Astrocyte (in vitro differentiated cells and primary cell): ENCODE results near the gene SCLY. TPM values are rescaled to one million over a fixed set of nuclear protein-coding genes. Genes with fewer than 3 reads are reported as not detected.
A peak's percentile ranks its signal among the peaks of the same experiment; 100 is the strongest.

Experiments used
- DNase-seq: peaks from one replicate; pipeline ENCODE4 v3.0.0-alpha.2; 2010; ENCODE audit warnings: low read depth
- FAIRE-seq: peaks from 2 replicates; lab custom pipeline; 2011; peaks lifted over from hg19 to GRCh38; lab: Jason Lieb, UNC
- H2AFZ ChIP-seq: 2 replicates; pipeline ENCODE4 v1.6.0; 2012; ENCODE audit warnings: low read depth, low read length, inconsistent platforms
- H3K27ac ChIP-seq: 2 replicates; pipeline ENCODE4 v1.5.1; 2011; ENCODE audit warnings: low read depth, low read length, inconsistent platforms
- H3K27me3 ChIP-seq: 2 replicates; pipeline ENCODE4 v1.6.0; 2011; ENCODE audit warnings: low read length, inconsistent platforms; ENCODE audit not compliant: insufficient read depth
- H3K36me3 ChIP-seq: 2 replicates; pipeline ENCODE4 v1.5.1; 2011; ENCODE audit warnings: low read length, inconsistent platforms; ENCODE audit not compliant: insufficient read depth
- H3K4me1 ChIP-seq: 2 replicates; pipeline ENCODE4 v1.5.1; 2011; ENCODE audit warnings: low read length, inconsistent platforms; ENCODE audit not compliant: insufficient read depth
- H3K4me2 ChIP-seq: 2 replicates; pipeline ENCODE4 v1.6.0; 2012; ENCODE audit warnings: low read length, inconsistent platforms
- H3K4me3 ChIP-seq: 2 replicates; pipeline ENCODE4 v1.5.1; 2011; ENCODE audit warnings: low read depth, mild to moderate bottlenecking, low read length, inconsistent platforms; ENCODE audit not compliant: insufficient read depth
- H3K79me2 ChIP-seq: 2 replicates; pipeline ENCODE4 v1.6.0; 2012; ENCODE audit warnings: mild to moderate bottlenecking, low read length, inconsistent platforms; ENCODE audit not compliant: insufficient read depth
- H3K9ac ChIP-seq: 2 replicates; pipeline ENCODE4 v1.6.0; 2012; ENCODE audit warnings: mild to moderate bottlenecking, low read length, inconsistent platforms
- H3K9me3 ChIP-seq: 2 replicates; pipeline ENCODE4 v1.5.1; 2012; ENCODE audit warnings: low read depth, mild to moderate bottlenecking, low read length, inconsistent platforms; ENCODE audit not compliant: insufficient read depth
- H4K20me1 ChIP-seq: 2 replicates; pipeline ENCODE4 v1.6.0; 2012; ENCODE audit warnings: low read length, inconsistent platforms; ENCODE audit not compliant: insufficient read depth
- H3K27ac Mint-ChIP-seq: one replicate; pipeline ENCODE4 v1.8.0; 2021; ENCODE audit warnings: mild to moderate bottlenecking, mixed read lengths; ENCODE audit not compliant: unreplicated experiment
- H3K27me3 Mint-ChIP-seq: one replicate; pipeline ENCODE4 v1.8.0; 2021; ENCODE audit warnings: low read depth, mixed read lengths; ENCODE audit not compliant: unreplicated experiment
- H3K36me3 Mint-ChIP-seq: one replicate; pipeline ENCODE4 v1.8.0; 2021; ENCODE audit warnings: low read depth, mixed read lengths; ENCODE audit not compliant: unreplicated experiment
- H3K4me1 Mint-ChIP-seq: one replicate; pipeline ENCODE4 v1.8.0; 2021; ENCODE audit warnings: low read depth, mixed read lengths; ENCODE audit not compliant: unreplicated experiment
- H3K4me3 Mint-ChIP-seq: one replicate; pipeline ENCODE4 v1.8.0; 2021; ENCODE audit warnings: mild to moderate bottlenecking, moderate library complexity, mixed read lengths; ENCODE audit not compliant: unreplicated experiment
- H3K9me3 Mint-ChIP-seq: one replicate; pipeline ENCODE4 v1.8.0; 2021; ENCODE audit warnings: mild to moderate bottlenecking, mixed read lengths; ENCODE audit not compliant: unreplicated experiment
- EZH2 ChIP-seq: IDR thresholded peaks from 2 replicates; pipeline ENCODE4 v1.6.1; 2012; ENCODE audit warnings: mild to moderate bottlenecking, low read length, inconsistent platforms; ENCODE audit not compliant: insufficient read depth
- total RNA-seq: library from RNA; stranded (reverse); gene quantifications from 2 replicates; pipeline ENCODE4 v1.2.1, GENCODE V29; 2021
- TF ChIP-seq, protein P1 (sequence below): IDR thresholded peaks from 2 replicates; pipeline ENCODE4 v1.5.1; 2011; ENCODE audit warnings: low read depth, mild to moderate bottlenecking, inconsistent platforms, low read length, moderate library complexity; ENCODE audit not compliant: insufficient read depth

The SCLY gene
- total RNA-seq, 1 donor from 2014 or later, result 15.4 TPM

DNA sequence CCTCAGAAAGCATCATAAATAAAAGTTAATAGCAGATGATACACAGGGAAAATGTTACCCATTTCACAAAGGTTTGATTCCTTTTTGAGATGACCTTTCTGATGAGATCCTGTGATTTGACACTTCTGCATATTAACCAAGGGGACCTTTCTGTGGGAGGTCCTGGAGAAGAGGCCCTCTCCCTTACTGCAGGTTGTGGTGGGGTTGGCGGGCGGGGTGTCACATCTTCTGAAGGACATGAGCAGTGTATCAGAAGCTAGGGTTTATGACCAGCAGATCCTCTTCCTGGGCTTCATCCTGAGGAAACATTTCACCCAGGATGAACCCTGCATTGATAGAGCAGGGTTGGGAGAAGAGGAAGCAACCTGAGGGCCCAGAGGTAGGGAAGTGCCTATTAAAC, 37.2 kb upstream of the SCLY start:
- DNase-seq (no peak), FAIRE-seq (no peak)
- Histone ChIP-seq H3K27me3 (no peaks in the 10 kb centered on the region), H3K4me2 (no peak overlapping the region), H4K20me1 (peaks cover 4% of the 10 kb centered on the region), H3K9ac (no peak overlapping the region), H3K36me3 (no peaks in the 10 kb centered on the region), H3K4me3 (no peak overlapping the region), H3K4me1 (no peaks in the 10 kb centered on the region), H3K79me2 (no peaks in the 10 kb centered on the region), H3K9me3 (no peaks in the 10 kb centered on the region), H2AFZ (no peak overlapping the region), H3K27ac (no peak overlapping the region)
- Mint-ChIP-seq H3K36me3 (peaks cover 22% of the 10 kb centered on the region), H3K4me1 (peaks cover 21% of the 10 kb centered on the region), H3K27ac (no peak overlapping the region), H3K27me3 (no peaks in the 10 kb centered on the region), H3K4me3 (no peak overlapping the region), H3K9me3 (no peaks in the 10 kb centered on the region)
- TF ChIP-seq, protein P1, sequence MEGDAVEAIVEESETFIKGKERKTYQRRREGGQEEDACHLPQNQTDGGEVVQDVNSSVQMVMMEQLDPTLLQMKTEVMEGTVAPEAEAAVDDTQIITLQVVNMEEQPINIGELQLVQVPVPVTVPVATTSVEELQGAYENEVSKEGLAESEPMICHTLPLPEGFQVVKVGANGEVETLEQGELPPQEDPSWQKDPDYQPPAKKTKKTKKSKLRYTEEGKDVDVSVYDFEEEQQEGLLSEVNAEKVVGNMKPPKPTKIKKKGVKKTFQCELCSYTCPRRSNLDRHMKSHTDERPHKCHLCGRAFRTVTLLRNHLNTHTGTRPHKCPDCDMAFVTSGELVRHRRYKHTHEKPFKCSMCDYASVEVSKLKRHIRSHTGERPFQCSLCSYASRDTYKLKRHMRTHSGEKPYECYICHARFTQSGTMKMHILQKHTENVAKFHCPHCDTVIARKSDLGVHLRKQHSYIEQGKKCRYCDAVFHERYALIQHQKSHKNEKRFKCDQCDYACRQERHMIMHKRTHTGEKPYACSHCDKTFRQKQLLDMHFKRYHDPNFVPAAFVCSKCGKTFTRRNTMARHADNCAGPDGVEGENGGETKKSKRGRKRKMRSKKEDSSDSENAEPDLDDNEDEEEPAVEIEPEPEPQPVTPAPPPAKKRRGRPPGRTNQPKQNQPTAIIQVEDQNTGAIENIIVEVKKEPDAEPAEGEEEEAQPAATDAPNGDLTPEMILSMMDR, result no peak
- TF ChIP-seq EZH2, result no peak

DNA sequence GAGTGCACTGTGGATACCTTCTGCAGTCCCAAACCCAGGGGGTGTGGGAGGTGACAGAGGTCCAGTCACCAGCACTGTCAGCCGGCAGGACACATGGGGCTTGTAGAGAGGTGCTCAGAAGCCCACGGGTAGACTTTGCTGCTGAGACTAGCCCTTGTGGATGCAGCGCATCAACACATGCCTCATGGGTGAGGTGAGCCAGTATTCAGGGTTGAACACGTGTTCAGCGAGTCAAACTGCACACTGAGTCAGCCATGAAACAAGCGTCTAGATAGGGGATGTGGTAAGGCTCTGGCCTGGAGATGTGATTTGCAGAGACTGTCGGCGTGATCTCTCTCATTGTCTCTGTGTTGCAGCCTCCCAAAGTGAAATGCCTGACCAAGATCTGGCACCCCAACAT, 35.8 kb upstream of the SCLY start:
- no peaks in the 10 kb centered on the region for H3K27me3 Mint-ChIP-seq
- Histone ChIP-seq H3K9ac (no peak overlapping the region), H3K9me3 (no peaks in the 10 kb centered on the region), H3K4me3 (no peak overlapping the region), H2AFZ (no peak overlapping the region), H3K36me3 (peaks cover 4% of the 10 kb centered on the region), H3K27me3 (no peaks in the 10 kb centered on the region), H3K27ac (no peak overlapping the region), H3K4me1 (no peaks in the 10 kb centered on the region), H4K20me1 (peaks cover 4% of the 10 kb centered on the region), H3K4me2 (no peak overlapping the region), H3K79me2 (no peaks in the 10 kb centered on the region)
- no peak for TF ChIP-seq EZH2
- TF ChIP-seq, protein P1, result no peak
- H3K4me1 Mint-ChIP-seq, result peaks cover 21% of the 10 kb centered on the region
- no peak overlapping the region for H3K4me3 Mint-ChIP-seq
- no peak overlapping the region for H3K27ac Mint-ChIP-seq
- peaks cover 15% of the 10 kb centered on the region for H3K36me3 Mint-ChIP-seq
- no peaks in the 10 kb centered on the region for H3K9me3 Mint-ChIP-seq
- FAIRE-seq, result peak; percentile 26
- peak; percentile 82 for DNase-seq

DNA sequence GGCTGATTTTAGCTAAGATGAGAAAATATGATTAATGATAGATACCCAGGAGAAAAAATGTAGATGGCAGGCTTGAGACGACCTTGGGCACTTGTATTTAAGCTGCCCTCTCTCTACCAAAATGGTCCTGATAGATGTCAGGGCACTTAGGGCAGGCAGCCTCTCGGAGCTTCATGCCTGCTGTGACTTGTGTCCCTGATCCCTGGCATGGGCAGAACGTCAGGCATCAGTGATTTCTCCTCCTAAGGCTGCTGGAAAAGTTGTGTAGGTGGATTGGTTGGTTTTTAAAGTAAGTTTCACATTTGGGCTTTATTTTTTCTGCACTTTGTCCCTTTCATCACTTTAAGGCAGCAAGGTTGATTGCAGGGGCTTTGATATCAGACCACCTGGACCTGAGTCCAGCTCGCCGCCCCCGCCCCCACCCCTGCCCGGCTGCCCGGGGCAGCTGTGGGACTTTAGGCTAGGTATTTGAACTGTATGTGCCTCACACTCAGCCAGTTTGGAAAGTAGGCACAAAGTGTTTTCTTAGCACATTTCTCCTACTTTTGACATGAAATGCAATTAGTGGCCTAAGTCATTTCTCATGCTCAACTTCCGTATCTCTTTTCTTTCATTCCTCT, 35.0 kb upstream of the SCLY start:
- FAIRE-seq, result no peak
- H2AFZ ChIP-seq, result no peak overlapping the region
- TF ChIP-seq EZH2, result no peak
- no peaks in the 10 kb centered on the region for H3K4me1 ChIP-seq
- H3K36me3 ChIP-seq, result peaks cover 12% of the 10 kb centered on the region
- Mint-ChIP-seq H3K4me3 (no peak overlapping the region), H3K27me3 (no peaks in the 10 kb centered on the region), H3K4me1 (peaks cover 18% of the 10 kb centered on the region), H3K9me3 (no peaks in the 10 kb centered on the region), H3K27ac (no peak overlapping the region), H3K36me3 (peaks cover 18% of the 10 kb centered on the region)
- H3K4me3 ChIP-seq, result no peak overlapping the region
- H3K27me3 ChIP-seq, result no peaks in the 10 kb centered on the region
- DNase-seq, result no peak
- no peak overlapping the region for H3K4me2 ChIP-seq
- H3K79me2 ChIP-seq, result no peaks in the 10 kb centered on the region
- no peaks in the 10 kb centered on the region for H3K9me3 ChIP-seq
- no peak overlapping the region for H3K9ac ChIP-seq
- H4K20me1 ChIP-seq, result peaks cover 4% of the 10 kb centered on the region
- no peak overlapping the region for H3K27ac ChIP-seq
